ENCODE results near the gene LRRC8D.

Gene LRRC8D

GRCh38 chr1:89894210-89895201, 73.7 kb downstream of the LRRC8D start:
- no peak for DNase-seq (ENCODE audit: low read depth in 2 of 2)

GRCh38 chr1:89896105-89896942, 75.5 kb downstream of the LRRC8D start:
- DNase-seq (ENCODE audit: low read depth in 2 of 2), result no peak

- no peak for DNase-seq (ENCODE audit: low read depth in 2 of 2)
These were observed 76.7 kb downstream of the LRRC8D start for GRCh38 chr1:89897347-89898133.

DNA sequence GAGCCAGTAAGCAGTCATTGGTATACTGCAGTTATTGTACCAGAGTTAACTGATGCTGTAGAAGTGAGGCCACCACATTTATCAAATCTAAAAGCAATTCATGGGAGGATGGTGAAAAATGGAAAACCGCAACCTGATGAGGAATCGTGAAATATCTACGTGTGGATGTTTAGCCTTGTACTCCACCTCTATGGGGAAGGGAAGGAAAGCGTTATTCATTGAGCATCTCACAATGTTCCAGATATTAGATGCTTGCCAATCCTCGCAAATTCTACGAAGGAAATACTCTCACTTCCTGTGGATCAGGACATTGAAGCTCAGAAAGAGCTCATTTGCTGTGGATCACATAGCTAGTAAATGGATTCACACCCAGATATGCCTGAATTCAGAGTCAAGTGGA, 77.3 kb downstream of the LRRC8D start:
- no peak for DNase-seq (ENCODE audit: low read depth in 2 of 2)

DNA sequence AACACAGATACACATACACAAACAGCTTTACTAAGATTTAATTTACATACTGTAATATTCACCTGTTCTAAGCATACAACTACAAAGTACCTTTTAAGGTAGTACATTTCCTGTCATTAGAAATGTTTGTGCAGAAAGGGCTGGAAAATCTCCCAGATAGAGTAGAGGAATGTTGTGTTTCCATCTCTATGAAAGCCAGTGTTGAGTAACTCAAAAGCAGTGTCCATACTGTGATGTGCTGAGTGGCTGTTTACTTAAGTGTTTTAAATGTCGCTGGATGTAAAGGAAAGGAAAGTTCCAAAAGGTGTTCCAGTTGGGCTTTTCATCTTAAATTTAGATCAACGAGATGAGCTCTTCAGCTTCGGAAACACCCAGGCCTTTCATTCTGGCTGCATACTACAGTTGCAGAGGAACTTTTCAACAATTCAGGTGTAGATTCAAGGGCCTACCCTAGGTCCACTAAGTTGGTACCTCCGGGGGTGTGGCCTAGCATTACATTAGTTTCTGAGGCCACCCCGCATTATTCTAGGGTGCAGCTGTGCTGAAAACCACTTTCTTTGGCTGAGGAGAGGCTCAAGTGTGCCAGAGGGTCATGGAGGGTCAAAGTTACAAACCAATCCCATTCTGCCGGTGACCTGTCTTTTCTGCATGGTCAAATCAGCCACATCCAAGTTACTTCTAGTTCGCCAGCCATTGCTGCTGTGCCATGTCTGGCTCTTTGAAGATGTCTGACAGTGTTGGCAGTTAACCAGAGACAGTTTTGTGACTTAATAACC, 78.1 kb downstream of the LRRC8D start:
- DNase-seq (ENCODE audit: low read depth in 2 of 2), result no peak

DNA sequence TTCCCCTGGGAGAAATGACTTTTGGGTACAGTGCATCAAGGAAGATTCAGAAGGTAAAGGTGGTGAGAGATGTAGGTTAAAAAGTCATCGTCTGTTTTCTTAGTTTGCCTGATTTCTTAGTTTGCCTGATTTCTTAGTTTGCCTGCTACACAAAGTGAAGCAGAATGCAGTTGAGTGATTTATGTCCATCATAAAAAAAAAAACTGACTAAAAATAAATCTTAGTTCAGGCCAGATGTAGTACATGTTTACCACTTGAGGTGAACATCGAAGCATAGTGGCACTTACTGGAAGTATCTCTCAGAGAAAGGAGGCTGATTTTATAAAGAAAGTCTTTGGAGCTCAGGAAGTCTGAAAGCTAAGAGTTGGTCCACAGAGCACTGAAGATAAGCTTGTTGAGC, 79.5 kb downstream of the LRRC8D start:
- no peak for DNase-seq (ENCODE audit: low read depth in 2 of 2)

- no peak for DNase-seq (ENCODE audit: low read depth in 2 of 2)
These were observed 80.2 kb downstream of the LRRC8D start for GRCh38 chr1:89900791-89901708.

- no peak for DNase-seq (ENCODE audit: low read depth in 2 of 2)
These were observed 81.3 kb downstream of the LRRC8D start for GRCh38 chr1:89901957-89902669.

GRCh38 chr1:89903550-89903949, 82.7 kb downstream of the LRRC8D start:
- no peak for DNase-seq (ENCODE audit: low read depth in 2 of 2)

DNA sequence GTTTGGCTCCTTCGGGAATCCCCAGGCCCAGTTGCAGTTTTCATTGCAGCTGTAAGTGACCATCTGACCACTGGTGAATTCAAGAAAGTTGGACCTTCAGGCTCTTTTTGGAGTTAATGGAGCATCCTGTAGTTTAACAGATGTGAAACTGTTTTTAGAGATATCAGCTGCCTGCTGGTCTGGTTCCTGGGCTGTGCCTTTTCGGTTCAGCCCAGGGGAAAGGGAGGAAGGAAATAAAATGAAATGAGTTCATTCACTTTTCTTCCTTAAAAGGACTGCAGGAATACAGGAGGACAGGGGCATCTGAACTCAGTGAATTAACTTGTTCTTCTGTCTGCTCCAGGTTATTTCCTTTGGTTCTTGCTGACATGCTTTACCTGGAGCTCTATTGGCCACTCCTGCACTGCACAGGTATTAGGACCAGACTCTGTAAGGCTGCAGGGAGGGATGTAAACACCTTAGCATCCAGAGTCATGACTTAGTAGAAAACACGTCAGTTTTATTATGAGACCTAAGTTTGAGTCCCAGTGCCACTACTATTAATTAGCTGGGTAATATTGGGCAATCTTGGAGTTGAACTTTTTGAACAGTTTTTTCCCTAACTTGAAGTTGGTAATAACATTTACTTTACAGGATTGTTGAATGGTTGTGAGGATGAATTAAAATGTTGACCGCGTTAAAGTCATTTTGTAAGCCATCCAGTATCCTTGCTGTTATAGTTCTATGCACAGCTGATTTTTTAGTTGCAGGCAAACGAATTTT, 83.6 kb downstream of the LRRC8D start:
- DNase-seq (ENCODE audit: low read depth in 2 of 2), result no peak

GRCh38 chr1:89905395-89906058, 84.7 kb downstream of the LRRC8D start:
- DNase-seq (ENCODE audit: low read depth in 2 of 2), result no peak

DNA sequence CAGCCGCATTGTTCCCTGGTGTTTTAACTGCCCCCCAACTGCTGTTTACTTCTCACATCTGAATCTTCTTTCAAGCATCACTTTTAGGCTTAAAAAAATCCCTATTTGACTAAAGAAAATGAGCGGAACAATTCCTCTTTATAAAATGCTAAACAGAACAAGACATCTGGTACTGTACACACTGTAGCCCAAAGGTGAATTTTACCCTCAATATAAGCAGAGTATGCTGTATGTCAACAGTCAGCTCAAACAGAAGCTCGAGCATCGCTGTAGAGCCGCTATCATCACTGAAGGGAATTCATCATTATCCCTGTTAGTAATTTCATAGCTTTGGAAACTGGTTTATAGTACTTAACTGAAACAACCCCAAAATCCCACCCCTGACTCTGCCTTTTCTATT, 85.3 kb downstream of the LRRC8D start:
- no peak for DNase-seq (ENCODE audit: low read depth in 2 of 2)

DNA sequence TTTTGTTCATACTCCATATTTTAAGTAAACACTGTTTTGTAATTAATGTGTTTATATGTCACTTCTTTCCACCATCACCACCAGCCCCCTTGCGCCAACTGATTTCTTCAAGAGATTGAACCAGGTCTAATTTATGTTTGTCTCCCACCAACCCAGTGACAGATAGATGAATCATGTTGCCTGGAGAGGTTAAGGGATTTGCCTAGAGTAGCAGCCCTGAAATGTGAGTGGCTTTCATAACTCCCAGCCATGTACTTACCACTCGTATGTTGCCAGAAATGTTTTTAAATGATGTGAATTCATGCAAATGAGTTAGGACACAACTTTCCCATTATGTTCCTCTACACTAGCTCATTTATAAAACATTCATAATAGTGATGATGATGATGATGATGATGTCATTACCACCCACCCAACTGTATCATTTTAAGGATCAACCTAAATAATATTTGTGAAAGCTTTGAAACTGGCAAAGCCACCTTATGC, 86.9 kb downstream of the LRRC8D start:
- no peak for DNase-seq (ENCODE audit: low read depth in 2 of 2)

GRCh38 chr1:89908273-89908671, 87.4 kb downstream of the LRRC8D start:
- DNase-seq (ENCODE audit: low read depth in 2 of 2), result no peak

DNA sequence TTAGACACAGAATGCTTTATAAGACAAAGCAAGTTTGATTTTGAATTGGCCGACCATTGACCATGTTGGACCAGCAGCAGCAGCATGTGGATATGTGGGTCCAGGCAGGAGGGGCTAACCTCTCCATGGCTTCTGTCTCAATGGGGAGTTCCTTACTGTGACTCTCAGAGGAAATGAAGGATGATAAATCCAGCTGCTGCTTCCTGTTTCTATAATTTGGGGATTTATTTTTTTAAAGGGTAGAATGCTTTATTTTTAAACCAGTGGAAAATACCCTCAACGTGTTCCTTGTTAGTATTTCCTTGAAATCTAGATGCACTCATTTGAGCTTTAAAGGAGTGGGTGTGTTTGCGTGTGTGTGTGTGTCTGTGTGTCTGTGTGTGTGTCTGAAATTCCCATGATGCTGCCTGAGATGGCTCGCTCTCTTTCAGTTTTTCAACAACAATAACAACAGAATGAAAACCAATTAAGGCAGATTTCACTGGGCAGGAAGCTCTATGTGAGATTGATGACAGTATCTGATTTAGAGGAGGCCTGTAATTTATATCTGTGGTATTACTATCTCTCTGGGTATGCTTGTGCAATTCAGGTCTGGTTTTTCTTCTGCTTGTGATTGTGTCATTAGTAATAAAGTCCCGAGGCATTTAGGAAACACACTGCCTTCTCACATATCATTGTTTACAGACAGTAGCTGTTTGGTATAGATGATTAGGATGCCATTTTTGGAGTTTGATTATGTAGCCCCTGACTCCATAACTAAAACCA, 88.0 kb downstream of the LRRC8D start:
- DNase-seq (ENCODE audit: low read depth in 2 of 2), result no peak

DNA sequence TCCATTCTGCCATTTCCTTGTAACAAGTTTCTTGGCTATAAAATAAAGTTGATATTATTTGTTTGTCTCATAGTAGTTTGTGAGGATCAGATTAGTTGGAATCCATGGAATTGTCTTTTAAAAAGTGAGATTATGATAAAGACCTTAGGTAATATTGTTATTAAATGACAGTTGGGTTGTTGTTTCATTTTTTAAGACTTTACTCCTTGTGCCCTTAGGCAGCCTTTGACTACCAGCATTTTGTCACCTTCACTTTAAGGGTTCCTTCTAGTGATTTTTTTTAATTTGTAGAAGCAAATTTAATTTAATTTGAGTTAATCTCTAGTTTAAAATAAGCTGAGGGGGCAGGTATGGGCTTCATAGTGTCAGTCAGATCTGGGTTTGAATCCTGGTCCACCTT, 89.4 kb downstream of the LRRC8D start:
- no peak for DNase-seq (ENCODE audit: low read depth in 2 of 2)

- no peak for DNase-seq (ENCODE audit: low read depth in 2 of 2)
These were observed 89.9 kb downstream of the LRRC8D start for GRCh38 chr1:89910780-89911179.

All from activated CD8-positive, alpha-beta memory T cell treated with anti-CD3 and anti-CD28 coated beads for 4 hours (primary cell).